Measurements from ENCODE around the gene MYH13. TPM values are rescaled to one million over a fixed set of nuclear protein-coding genes. Genes with fewer than 3 reads are reported as not detected.

MYH13 gene
- not detected in 2 replicates for total RNA-seq

DNA sequence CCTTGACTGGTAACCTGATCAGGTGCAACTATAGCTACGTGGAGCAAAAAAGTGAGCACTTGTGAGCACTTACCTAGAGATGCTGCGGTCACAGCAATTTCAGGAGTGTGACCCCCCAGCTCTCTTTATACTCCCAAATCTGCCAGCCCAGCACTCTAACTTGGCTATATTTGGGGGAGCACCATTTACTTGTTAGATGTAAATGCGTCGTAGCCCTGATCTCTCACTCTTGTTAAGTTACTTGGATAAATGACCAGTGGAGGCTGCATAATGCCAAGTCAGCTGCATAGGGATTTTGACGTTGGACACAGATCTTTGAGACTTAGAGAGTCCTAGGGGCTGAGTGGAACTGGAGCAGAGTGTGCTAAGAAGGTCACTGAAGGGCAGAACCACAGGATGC lies at the start of gene MYH13:
Gene MYH13, minus strand, starts transcription at position 101 of the 400 bp plus-strand sequence. CDS start 8,476 bp downstream, outside the sequence.
- intact Hi-C loops (cut with micrococcal nuclease): no loop called here

DNA sequence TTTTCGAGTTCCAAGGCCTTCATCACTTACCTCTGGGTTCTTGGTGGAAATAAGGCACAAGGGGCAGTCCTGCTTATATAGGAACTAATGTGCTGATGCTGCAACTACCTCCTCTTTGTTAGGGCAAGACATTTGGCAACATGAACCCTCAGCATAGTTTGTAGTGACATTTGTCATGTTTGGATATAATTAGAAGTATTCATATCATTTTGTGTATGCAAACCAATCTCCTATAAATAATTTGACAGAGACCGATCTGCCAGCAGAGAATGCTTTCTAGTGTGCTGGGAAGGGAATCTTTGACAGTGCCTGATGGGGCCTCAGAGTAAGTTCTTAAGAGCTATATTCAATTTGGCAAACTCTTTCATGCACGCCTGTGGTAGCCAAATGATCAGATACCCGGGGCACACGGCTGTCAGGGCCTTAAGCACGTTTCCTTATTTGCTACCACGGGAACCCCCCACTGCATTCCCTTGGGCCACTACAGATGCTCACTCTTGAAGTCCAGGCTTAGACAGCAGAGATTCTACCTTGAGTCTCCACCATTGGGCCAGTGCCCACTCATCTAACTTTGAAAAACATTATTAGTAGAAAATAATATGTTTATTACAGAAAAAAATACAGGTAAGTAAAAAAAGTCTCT lies 49.2 kb upstream of the MYH13 start, which contains the start of gene MYH8:
Gene MYH8, minus strand, starts transcription at position 51 of the 643 bp plus-strand sequence. CDS start 1,723 bp downstream, outside the sequence.
- intact Hi-C loops (cut with micrococcal nuclease): no loop called here

DNA sequence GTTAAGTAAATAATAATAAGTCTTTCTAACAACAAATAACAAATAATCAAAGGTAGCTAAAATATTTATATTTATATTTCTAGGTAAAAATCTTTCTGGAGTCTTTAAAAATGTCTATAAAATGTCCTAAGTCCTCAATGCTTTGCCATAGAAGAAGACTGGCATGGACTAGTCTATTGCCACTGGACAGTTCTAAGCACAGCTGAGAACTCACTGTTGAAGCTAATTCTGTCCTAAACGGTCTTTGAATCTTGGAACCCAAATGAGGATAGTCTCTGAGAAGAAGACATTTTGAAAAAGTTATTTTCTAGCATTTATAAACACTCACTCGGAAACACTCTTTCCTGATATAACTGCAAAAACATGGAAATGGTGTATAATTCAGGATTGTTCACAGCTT lies 48.4 kb upstream of the MYH13 start:
- intact Hi-C loops (cut with micrococcal nuclease): no loop called here

DNA sequence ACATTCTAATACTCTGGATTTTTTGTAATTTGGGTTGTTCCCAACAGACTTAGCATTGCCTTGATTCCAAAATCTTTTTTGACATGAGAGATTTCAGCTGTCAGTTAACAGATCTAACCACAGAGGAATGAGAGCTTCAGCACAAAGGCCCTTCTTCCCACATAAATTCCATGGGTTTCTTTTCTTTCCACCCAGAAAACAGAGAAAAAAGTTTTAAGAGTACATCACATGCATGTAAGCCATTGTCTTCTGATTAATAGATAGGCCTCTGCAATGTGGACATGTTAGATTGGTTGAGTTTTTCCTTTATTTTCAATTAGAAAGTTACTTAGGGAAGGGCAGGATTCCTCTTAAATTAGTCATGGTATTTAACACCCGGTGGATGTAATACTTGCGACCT lies 48.0 kb upstream of the MYH13 start:
- intact Hi-C loops (cut with micrococcal nuclease): no loop called here

DNA sequence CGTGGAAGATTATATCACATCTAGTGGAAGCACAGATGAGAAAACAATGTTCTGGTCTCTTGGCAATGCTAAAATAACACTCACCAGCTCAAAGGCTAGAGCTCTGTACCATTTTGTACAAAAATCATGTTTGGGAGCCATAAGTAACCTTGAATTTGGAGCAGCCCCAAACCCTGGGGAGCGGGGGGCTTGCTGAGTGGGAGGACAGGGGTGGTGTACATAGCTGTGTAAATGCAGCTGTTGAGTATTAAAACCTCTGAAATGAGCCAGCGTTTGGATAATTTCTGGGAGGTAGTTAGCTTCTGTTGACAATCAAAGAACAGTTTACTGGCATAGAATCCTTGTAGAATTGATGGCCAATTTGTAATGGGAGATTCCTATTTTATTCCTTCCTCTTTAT lies 44.6 kb upstream of the MYH13 start:
- intact Hi-C loops (cut with micrococcal nuclease): no loop called here

DNA sequence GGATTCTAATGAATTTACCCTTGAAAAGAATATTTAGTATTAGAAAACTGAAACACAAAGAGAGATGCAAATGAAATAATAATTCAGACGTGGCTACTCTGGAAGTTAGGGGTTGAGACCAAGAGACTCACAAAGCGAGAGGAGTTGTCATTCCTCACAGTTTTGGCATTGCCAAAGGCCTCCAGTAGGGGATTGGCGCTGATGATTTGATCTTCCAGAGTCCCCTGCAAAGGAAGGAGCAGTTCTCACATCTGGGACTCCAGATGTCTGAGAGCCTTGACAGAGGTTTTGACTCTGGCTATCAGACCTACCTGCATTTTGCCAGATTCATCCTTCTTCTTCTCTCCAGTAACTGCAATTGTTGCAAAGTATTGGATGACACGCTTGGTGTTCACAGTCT lies 42.4 kb upstream of the MYH13 start:
- intact Hi-C loops (cut with micrococcal nuclease): no loop called here

DNA sequence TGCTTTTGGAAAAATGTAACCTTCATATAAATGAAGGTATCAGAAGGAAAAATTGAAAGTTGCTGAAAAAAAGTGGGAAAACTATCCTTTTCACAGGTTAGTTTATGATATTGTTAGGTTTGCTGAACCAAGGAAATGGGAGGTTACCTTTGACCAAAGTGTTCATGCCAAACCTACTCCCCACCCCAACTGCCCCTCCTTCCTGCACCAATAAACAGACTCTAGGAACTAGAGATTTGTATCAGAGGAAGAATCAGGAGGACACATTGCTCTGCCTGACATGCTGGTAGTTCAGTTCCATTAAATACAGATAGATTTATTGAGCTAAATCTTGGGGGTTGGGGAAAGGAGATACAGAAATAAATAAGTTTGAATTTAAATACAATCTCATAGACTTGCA lies 30.8 kb upstream of the MYH13 start:
- intact Hi-C loops (cut with micrococcal nuclease): no loop called here

DNA sequence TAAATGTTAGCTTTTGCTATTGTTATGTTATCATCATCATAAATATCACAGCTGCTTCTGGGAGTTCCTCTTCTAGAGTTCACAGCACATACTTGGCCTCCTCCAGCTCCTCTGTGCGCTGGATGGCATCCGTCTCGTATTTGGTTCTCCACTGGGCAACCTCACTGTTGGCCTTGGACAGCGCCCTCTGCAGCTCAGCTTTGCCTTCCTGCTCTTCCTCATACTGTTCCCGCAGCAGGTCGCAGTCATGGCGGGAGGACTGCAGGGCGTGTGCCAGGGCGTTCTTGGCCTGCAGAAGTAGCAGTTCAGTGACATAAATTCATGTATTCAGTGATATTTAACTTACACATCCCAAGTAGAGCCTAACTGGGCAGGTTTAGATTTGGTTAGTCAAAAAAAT lies 25.5 kb upstream of the MYH13 start:
- intact Hi-C loops (cut with micrococcal nuclease): no loop called here

DNA sequence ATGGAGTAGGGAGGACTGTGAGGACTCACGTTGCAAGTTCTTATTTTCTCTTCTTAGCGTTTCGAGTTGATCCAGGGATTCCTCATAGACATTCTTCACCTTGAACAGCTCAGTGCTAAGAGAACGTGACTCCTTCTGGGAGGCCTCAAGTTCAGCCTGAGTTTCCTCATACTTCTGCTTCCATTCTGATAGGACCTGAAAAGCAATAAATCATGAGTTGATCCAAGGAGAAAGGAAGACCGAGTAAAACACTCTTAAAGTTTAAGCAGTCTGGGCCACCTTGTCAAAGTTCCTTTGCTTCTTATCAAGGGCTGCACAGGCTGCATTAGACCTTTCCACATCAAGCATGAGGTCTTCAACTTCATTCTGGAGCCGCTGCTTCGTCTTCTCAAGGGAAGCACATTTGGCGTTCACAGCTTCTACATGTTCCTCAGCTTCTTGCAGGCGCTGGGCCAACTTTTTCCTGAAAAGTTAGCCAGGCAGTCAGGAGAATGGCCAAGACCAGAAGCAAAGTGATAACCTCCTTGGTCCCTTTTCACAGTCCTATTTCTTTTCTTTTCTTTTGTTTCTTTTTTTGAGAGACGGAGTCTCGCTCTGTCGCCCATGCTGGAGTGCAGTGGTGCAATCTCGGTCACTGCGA lies 23.8 kb upstream of the MYH13 start:
- intact Hi-C loops (cut with micrococcal nuclease): no loop called here

DNA sequence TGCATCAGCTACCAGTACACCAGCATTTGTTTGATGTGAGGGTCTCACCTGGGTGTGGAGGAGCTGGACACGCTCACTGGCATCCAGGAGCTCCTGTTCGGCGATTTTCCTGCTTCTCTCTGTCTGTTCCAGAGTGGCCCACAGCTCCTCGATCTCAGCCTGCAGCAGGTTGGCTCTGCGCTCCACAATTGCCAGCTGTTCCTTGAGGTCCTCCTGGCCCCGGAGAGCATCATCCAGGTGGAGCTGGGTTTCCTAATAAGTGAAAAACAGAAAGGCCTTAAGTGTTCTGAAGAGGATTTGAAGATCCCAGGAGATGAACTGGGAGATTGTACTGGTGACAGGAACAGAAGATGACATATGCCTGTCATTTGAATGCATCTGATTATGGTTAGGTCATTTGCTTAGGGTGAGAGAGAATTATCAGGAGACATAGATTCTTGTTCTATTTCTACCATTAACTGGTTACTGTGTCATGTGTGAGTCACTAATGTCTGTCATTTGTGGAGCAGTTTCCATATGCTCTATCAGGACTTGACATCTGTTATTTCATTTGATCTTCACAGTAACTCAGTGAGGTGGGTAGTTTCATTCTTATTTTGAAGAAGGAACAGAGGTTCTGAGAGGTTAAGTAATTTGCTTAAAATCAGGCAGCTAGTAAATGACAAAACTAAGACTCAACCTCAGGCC lies 21.5 kb upstream of the MYH13 start:
- intact Hi-C loops (cut with micrococcal nuclease): no loop called here

DNA sequence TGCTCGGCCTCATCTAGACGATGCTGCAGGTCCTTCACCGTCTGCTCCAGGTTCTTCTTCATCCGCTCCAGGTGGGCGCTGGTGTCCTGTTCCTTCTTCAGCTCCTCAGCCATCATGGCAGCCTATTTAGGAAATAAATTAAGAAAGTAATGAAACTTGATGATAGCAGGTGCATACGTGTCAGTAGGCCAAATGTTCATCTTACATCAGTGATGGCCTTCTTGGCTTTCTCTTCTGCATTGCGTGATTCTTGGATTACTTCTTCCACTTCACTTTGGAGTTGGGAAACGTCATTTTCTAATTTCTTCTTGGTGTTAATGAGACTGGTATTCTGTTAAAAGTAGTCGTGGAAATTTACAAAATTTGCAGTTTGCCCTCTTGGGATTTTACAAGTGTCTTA lies 20.1 kb upstream of the MYH13 start:
- intact Hi-C loops (cut with micrococcal nuclease): no loop called here

DNA sequence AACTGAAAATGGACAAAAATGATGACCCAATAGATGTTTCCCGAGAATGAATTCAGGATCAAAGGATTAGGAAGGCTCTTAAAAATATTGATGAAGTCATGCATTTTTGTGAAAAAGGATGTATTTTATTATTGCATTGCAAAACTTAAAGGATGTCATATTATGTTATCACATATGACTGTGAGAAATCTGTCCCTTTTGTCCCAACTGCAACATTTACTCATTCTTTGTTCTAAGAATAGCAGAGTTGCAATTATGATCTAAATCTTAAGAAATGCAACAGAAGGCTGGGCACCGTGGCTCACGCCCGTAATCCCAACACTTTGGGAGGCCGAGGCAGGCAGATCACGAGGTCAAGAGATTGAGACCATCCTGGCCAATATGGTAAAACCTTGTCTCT lies 13.1 kb upstream of the MYH13 start:
- intact Hi-C loops (cut with micrococcal nuclease): no loop called here

DNA sequence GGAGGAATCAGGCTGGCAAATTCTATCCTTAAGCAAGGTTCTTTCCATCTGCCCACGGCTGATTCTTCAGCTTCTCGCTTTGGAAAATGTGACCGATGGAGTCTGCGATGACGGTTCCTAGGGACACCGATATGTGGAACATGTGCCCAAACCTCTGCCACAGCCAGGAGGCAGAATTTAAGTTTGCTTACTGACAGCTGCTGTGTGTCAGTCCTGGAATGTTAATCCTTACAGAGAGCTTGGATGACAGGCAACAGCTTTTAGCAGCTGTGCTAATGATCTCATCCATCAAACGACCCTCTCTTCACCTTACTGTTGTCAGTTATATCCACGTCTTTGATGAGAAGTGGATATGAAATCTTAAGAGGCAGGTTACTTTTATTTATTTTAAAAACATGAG lies 11.4 kb upstream of the MYH13 start:
- intact Hi-C loops (cut with micrococcal nuclease): no loop called here

DNA sequence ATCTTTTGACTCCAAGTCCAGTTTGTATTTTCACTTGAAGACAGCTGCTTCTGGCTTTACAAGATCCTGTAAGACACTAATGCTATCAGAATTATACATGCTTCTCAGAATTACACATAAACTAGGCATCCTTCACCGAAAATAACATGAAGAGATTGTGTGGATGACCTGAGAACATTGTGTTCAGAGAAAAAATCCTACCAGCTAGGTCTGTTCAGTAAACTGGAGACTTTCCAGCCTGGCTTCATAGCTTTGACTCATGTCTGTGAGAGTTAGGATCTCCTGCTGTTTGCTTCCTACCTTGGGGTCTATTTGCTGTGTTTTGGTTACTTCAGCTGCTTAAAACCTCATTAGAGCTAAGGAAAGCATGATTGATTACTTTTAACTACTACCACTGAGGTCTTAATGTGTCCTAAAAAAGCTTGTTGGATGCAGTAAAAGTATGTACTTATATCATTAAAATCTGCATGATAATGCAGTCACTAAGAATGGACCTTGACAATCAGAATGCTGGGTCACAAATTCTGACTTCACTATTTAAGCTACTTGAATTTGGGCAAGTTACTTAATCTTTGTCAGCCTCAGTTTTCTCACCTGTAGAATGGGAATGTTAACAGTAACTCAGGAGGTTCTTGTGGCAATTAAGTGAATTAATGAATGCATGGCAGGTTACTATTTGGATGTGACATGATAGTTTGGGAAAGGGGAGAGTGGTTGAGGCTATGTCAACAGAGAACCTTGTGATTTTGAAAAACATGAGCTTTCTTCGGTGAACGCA lies 8.0 kb upstream of the MYH13 start:
- intact Hi-C loops (cut with micrococcal nuclease): no loop called here

DNA sequence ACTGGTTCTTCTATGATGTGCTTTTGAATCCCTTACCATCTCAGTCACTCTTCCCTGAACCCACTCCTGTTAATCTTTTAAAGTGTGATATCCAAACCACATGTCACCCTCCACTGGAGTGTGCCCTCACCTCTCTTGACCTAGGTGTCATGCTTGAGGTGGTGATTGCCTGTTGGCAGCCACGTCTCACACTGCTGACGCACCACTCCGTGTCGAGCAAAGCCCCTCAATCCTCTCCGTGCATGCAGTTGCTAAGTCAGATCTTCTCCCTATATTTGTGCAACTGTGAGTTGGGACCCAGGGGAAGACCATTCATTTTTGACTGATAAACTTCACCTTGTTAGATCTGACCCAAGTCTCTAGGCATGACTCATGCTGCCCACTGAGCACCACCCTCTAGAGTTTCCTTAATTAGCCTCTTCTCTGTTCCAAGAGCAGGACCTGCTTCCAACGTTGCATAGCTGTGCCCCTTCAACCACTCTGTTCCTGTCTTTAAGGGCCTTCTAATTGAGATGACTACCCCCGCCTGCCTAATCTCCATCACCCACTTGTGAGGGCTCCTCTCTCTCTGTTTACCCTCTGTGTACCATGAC lies 2.7 kb downstream of the MYH13 start:
- intact Hi-C loops (cut with micrococcal nuclease): no loop called here

DNA sequence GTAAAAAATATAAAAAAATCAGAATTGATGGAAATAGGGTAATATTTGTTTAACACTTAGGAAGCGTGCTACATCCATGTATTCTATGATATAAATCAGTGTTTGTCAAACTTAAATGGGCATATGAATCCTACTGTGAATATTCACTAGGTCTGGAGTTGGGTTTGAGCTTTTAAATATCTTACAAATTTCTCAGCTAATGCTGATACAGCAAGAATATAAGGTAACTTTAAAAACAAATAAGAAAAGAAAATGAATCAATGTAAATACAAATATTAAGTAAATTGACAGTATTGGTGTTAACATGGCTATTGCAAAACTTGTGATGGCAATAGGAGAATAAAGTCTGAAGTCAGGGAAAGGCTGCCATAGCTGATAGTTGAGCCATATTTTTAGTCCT lies 3.6 kb downstream of the MYH13 start:
- intact Hi-C loops (cut with micrococcal nuclease): no loop called here

DNA sequence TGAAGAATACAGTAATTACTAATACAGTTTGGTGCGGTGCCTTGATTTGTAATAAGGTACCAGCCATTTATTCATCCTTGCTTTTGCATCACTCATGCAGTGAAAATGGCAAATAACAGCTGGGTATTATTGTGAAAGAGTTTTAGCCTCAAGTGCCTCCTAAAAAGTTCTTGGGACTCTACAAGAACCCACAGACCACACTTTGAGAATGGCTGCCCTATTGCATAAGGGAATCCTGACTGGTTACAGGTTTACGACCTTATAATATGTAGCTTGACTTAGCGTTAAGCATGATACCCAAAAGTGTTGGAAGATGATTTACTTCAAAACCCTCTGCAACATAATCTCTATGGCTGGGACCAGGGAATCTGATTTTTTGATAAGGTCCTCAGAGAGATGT lies 4.2 kb downstream of the MYH13 start:
- intact Hi-C loops (cut with micrococcal nuclease): no loop called here

DNA sequence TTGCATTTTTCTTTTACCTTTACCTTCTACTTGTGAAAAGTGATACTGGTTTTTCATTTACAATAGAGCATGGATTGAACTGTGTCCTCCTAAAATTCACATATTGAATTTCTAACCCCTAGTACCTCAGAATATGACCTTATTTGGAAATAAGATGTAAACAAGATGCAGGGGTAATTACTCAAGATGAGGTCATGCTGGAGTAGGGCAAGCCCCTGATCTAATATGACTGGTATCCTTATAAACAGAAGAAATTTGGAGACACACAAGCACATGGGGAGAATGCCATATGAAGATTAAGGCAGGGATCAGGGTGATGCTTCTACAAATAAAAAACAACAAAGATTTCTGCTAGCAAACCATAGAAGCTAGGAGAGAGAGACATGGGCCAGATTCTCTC lies 12.2 kb downstream of the MYH13 start:
- intact Hi-C loops (cut with micrococcal nuclease): no loop called here

DNA sequence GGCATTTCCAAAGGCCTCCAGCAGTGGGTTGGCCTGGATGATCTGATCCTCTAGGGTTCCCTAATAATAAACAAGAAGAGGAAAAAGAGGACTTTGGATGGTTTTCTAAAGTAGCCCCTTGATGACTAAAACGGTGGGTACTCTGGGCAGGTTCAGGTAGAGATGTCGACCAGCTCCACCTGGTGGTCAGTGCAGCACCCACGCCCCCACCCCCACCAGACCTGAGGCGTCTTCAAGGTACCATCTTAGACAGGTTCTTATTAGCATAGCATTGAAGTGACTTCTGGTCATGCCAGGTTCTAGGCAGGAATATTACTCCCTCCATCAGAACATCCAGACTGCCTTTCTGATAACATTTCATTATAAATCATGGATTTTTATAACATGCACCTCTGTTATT lies 15.0 kb downstream of the MYH13 start:
- intact Hi-C loops (cut with micrococcal nuclease): loop anchor here (5.0 kb wide), 1 partner anchor 60 kb away; no protein-coding TSS in a partner anchor

DNA sequence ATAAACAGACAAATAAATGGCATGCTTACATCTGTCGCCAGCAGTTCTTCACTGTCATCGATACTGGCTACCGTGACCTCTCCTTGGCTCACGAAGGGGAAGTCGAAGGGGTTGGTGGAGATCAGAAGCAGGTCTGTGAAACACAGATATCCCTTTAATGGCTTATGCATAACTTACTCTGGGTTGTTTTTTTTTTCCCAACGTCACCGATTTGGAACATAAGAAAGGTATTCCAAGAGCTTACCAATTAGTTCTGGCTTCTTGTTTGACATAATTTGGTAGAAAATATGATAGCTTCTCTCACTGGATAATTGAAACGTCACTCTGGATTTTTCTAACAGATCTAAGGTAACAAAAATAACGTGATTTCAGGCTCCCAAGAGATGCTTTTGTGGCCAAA lies 18.2 kb downstream of the MYH13 start:
- intact Hi-C loops (cut with micrococcal nuclease): loop anchor here (5.0 kb wide), 1 partner anchor 57 kb away; no protein-coding TSS in a partner anchor

DNA sequence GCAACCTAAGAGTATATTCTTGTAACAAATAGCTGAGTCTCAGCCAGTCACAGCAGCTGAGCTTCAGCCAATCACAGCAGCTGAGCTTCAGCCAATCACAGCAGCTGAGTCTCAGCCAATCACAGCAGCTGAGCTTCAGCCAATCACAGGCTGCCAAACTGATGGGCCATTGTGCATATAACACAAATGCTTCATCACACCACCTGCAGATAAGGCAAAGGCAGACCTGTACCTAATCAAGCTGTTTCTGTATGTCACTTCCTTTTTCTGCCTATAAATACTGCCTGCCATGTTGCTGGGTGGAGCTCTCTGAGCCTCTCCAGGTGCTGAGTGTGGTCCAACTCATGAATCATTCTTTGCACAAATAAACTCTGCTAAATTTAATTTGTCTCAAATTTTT lies 19.9 kb downstream of the MYH13 start:
- intact Hi-C loops (cut with micrococcal nuclease): no loop called here

Data from T-helper 2 cell treated with Interferon-gamma antibody and Interleukin-4, amounts not matched to agents 100 ng/mL and 5 ng/mL, for 36 hours (primary cell).